ENCODE data around the gene PRDM16.

- TF ChIP-seq REST (IDR thresholded peaks at IDR 0.05; ENCODE audit: insufficient read depth in 1 of 2, low read depth in 2 of 2, low read length in 1 of 2) (no peak), CTCF (IDR thresholded peaks at IDR 0.05) (no peak)
Observed at GRCh38 chr1:3205815-3206214, 136.8 kb downstream of the PRDM16 start.
